HEK293T (cell line): ENCODE results near the gene EXD3.

ENCODE experiments used
- BHLHE40 ChIP-seq: fragments of 450-650 bp; IDR thresholded peaks from 2 replicates; pipeline ENCODE4 v1.6.1; 2016; ENCODE audit warnings: mild to moderate bottlenecking, moderate library complexity, borderline replicate concordance
- CTBP1 ChIP-seq: fragments of 450-650 bp; IDR thresholded peaks from 2 replicates; pipeline ENCODE4 v1.6.1; 2016; ENCODE audit warnings: borderline replicate concordance
- ELF4 ChIP-seq: fragments of 450-650 bp; IDR thresholded peaks from 2 replicates; pipeline ENCODE4 v1.6.1; 2017; ENCODE audit warnings: antibody characterized with exemption
- FOXA1 ChIP-seq: fragments of 450-650 bp; IDR thresholded peaks from 2 replicates; pipeline ENCODE4 v1.6.1; 2016; ENCODE audit warnings: mild to moderate bottlenecking
- FOXK2 ChIP-seq: fragments of 450-650 bp; IDR thresholded peaks from 2 replicates; pipeline ENCODE4 v1.6.1; 2016; ENCODE audit warnings: mild to moderate bottlenecking
- FOXM1 ChIP-seq: fragments of 450-650 bp; IDR thresholded peaks from 2 replicates; pipeline ENCODE4 v1.6.1; 2017; ENCODE audit warnings: mild to moderate bottlenecking, borderline replicate concordance
- NFRKB ChIP-seq: fragments of 450-650 bp; IDR thresholded peaks from 2 replicates; pipeline ENCODE4 v1.6.1; 2016; ENCODE audit warnings: mild to moderate bottlenecking, moderate library complexity
- SP1 ChIP-seq: fragments of 450-650 bp; IDR thresholded peaks from 2 replicates; pipeline ENCODE4 v1.6.1; 2017
- SUZ12 ChIP-seq: fragments of 450-650 bp; IDR thresholded peaks from 2 replicates; pipeline ENCODE4 v1.6.1; 2016; ENCODE audit warnings: mild to moderate bottlenecking
- TF ChIP-seq, protein P1 (sequence below): fragments of 450-650 bp; IDR thresholded peaks from 2 replicates; pipeline ENCODE4 v1.6.1; 2016

DNA sequence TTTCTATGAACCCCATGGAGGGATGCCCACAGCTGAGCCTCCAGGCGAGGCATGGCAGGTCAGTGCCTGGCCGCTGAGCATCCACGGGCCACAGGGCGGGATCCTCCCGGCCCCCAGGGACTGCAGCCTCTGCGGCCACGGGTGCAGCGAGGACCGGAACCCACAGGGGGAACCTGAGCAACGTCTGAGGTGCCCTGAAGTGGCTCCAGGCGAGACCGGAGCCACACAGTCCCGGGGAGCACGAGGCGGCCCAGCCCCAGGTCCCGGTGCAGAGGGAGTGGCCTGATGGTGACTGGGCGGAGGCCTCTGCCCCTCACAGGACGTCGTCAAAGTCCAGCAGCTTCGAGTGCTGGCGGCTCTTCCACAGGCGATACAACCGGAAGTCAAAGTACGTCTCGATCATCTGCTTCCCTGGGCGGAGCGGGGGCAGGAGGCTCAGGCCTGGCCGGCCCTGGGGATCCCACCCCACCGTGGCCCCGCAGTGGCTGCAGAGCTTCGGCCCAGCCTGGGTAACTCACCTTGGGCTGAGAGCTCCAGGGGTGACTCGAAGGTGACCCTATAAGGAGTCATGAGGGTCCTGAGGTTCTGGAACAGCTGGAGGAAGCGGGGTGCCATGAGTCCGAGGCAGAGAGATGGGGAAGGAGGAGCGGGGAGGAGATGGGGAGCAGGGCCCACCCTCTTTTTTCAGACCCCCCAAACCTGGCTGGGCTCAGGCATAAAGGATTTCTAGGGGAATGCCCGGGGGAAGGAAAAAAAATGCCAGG is 26.3 kb upstream of the EXD3 start:
- TF ChIP-seq NFRKB (no peak), FOXK2 (no peak), FOXA1 (no peak), SUZ12 (no peak), CTBP1 (no peak), ELF4 (no peak), FOXM1 (no peak), BHLHE40 (no peak), SP1 (no peak)
- TF ChIP-seq, protein P1, sequence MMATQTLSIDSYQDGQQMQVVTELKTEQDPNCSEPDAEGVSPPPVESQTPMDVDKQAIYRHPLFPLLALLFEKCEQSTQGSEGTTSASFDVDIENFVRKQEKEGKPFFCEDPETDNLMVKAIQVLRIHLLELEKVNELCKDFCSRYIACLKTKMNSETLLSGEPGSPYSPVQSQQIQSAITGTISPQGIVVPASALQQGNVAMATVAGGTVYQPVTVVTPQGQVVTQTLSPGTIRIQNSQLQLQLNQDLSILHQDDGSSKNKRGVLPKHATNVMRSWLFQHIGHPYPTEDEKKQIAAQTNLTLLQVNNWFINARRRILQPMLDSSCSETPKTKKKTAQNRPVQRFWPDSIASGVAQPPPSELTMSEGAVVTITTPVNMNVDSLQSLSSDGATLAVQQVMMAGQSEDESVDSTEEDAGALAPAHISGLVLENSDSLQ, result no peak
